Stimulated activated CD8-positive, alpha-beta memory T cell treated with anti-CD3 and anti-CD28 coated beads, Interleukin-15, amount 100 ng/mL, for 4 hours (primary cell): ENCODE data around the gene MATN1.

Experiments
- DNase-seq, 2 donors: peaks; one replicate each; pipeline ENCODE4 v3.0.0-alpha.2; 2020; ENCODE audit warnings: low read depth in 2 of 2

Gene MATN1

DNA sequence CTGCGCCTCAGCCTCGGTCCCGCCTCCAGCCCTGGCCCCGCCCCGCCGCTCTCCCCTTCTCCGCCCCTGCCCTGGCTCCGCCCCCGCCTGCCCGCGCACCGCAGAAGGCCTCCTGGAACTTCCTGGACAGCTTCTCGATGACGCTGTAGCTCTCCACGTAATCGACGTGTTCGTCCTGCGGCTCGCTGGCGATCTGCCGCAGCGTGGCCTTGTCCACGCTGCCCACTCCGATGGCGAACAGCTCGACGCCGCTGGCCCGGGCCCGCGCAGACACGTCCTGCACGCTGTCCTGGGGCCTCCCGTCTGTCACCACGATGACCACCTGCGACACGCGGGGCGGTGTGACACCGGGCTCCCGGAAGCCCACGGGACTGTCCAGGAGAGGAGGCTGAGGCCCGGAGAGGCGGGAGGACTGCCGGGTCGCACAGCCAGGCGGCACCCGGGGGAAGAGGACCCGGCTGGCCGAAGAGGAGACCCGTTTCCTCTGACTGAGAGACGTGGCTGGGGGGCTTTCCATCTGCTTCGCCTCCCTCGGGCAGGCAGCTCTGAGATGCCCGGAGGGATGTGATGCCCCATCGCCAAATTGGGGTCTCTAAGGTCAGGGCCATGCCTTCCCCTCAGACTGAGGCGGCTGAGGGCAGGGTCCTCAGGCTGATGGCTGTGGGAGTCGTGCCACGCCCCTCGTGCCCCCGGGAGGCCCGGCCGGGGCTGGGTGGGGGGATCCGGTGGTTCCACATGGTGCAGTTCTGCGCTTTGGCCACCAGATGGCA lies 4.6 kb downstream of the MATN1 start:
- peak; percentile 71 to 75 for DNase-seq

DNA sequence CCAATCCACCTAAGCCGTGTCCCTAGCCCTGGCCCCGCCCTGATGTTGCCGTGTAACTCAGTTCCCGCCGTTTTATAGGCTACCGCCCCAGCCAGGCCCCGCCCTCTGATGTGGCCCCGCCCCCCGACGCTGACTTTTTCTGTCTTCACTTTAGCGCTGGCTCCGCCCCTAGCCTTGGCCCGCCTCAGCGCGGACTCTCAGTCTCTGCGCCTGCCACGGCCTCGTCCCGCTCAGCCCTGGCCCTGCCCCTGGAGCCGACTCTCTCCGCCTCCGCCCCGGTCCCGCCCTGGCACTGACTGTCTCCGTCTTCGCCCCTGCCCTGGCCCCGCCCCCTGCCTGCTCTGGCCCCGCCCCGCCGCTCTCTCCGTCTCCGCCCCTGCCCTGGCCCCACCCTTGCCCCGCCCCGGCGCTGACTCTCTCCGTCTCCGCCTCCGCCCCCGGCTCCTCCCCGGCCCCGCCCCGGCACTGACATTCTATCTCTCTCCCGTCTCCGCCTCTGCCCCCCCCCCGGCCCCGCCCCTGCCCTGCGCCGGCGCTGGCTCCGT lies 5.2 kb downstream of the MATN1 start:
- peak; percentile 99 for DNase-seq

DNA sequence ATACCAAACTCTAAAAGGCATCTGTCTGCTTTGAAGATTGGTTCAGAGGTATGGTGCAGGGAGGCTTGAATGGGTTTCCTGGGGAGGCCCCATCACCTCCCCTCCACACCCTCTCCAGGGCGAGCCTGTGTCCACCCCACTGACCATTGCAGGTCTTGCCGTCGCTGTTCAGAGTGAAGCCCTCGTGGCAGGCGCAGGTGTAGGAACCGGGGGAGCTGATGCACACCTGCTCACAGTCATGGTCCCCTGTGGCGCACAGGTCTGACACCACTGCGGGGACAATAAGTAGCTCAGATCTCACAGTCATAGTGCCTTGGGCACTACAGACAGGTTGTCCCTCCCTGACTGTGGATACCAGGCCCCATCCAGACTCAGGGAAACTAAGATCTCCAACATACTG lies 6.7 kb downstream of the MATN1 start:
- no peak for DNase-seq

DNA sequence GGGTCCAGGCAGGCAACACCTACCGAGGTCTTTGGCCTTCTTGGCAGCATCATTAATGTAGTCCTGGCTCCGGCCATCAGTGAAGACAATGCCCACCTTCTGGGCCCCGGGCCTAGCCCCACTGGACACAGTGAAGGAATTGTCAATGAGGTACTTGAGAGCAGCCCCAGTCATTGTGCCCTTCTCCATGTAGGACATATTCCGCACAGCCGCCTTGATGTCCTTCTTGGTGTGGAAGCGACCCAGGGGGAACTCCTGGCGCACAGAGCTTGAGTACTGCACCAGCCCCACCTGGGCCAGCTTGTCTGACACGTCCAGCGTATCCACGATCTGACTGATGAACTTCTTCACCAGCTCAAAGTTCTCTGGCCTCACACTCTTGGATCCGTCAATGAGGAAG lies 7.5 kb downstream of the MATN1 start:
- DNase-seq: no peak

DNA sequence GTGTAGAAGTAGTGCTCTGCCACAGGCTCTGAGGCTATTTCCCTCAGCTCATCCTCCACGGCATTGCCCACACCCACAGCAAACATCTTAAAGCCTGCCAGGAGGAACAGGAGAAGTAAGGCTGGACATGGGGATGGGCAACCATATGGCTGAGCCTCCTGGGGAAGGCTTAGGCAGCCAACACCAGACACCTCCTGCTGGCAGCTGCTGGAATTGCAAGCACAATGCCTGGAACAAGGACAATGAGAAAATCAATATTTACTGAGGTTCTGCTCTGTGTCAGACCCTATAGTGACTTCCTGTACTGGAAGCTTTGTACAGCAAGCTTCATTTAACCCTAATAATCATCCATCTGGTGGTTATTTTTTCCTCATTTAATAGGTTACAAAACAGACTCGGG lies 8.2 kb downstream of the MATN1 start:
- no peak for DNase-seq

DNA sequence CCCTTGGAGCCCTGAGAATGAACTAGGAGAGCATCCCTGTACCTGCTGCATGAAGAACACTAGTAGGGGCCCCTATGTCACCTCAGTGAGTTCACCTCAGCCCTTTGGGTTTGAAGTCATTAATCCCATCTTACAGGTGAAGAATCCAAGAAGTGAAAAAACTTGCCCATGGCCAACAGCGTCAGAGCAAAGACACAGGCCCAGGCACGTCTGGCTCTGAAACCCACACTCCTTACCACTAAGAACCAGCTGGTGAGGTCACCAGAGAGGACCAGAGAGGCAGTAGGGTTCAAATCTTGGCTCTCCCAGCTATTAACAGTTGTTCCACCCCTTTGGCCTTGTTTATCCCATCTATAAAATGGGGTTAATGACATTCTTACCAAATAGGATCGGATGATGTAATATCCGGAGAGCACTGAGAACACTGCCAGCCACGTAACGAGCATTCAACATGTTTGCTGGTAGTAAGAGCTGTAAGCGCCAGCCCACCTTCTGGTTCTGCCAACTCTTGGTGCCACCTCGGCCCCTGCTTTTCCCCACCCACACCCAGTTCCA lies 8.8 kb downstream of the MATN1 start:
- no peak for DNase-seq

DNA sequence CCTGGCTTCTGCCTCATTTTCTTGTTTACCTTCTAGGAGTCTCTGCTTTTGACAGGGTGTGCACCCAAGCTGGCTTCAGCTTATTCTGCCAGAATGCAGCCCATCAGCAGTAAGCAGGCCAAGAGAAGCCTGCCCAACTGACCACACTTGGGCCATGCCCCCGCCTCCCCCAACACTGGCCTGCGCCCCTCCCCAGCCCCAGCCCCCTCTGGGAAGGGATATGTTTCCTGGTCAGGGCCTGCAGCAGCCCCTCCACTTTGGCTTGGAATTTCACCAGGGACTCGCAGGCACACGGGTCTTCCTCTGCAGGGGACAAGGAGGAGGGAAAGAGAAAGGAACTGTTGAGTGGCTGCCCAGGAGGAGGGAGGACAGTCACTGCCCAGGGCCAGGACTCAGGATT lies 9.4 kb downstream of the MATN1 start:
- DNase-seq: no peak

DNA sequence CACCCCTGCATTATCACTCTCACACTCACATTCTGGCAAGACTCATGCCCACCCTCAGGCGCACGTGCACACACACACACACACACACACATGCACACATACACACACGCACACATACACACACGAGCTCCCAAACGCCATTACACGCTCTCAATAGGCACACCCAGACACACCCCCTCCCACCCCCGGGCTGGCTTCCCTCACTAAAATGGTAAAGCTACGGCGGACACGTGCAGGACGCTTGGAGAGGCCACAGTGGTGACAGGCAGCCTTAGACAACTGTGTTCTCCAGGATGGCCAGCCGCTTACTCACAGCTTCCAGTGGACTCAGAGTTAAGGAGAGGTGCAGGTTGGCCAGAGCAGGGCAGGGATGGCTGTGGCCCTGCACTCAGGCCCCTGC lies 10.1 kb downstream of the MATN1 start:
- DNase-seq: no peak

DNA sequence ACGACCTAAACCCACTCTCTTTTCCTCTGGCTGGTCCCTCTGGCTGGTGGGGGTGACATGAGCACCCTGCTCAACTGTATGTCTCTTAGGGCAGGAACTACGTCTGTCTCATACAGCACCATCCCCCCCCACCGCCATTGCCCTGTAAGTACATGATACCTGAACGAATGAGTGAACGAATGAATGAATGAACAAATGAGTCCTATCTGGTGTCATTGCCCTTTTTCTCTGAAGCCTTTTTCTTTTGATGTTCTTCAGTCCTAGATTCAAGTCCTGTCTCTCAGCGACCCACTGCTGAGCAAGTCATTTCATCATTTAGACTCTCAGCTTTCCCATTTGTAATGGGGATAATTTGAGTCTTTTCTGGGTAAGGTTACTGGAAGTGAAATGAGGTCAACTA lies 10.8 kb downstream of the MATN1 start:
- no peak for DNase-seq

DNA sequence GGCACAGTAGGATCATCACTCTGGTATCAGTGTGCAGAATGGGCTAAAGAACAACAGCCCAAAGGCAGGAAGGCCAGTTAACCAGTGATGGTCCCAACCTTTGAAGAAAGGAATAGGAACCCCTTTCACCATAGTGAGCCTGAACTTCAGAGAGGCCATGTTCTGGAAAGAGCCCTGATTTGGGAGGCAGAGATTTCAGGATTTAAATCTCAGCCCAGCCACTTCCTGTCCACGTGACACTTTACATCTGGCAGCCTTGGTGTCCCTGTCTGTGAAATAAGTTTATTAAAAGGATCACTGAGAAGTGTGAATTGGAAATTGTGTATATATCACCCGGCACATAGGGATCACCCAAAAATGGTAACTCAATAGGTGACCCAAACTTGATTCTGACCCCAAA lies 13.0 kb downstream of the MATN1 start:
- DNase-seq: no peak

DNA sequence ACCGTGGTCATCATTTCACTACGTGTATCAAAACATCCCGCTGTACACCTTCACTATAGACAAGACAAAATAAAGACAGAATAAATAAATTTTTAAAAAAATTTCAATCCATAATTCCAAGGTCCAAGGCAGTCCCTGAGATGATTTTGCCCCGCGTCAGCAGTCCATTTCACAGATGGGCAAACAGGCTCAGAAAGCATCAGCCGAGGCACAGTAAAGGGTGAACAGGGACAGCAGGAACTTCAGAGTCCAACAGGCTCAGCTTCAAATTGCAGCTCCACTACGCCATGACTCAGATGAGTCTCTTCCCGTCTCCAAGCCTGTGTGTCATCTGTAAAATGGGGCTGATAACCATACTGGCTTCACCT lies 15.0 kb downstream of the MATN1 start:
- no peak for DNase-seq

DNA sequence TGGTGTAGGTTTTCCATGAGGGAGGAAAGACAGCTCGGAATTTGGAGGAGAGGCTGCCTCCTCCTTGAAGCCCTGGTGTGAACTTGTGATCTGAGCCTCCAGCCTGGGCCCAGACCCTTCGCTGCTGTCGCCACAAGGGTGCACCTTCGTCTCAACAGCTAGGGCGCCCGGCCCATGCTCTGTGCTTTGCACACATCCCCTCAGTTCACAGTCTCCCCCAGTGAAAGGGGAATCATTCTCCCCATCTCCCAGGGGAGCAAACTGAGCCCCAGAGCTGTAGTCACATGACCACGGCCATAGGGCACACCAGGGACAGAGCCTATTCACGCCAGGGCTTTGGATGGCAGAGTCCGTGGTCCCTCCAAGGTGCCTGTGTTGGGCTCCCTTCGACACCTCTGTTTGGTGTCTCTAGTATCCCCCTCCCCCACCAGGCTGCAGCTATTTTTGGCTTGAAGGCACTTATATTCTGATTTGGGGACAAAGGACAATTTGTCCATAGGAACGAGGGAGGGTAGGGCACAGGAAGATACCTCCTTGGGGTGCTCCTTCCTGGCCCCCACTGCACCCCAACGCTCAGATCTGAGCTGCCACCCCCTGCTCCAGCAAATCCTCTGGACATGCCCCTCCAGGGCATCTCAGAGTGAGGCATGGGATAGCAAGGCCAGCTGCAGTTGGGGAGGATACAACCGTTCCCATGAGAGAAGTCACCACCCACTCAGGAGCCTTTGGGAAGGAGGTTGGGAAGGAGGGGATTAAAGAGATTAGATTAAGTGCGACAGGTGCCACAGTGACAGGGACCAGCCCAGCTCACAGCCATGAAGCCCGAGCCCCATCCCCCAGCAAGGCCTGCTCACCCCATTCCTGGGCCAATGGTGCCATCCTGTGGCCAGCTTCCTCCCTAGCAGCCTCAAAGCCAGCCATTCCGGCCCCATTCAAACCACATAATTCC lies 15.7 kb downstream of the MATN1 start:
- DNase-seq: no peak

DNA sequence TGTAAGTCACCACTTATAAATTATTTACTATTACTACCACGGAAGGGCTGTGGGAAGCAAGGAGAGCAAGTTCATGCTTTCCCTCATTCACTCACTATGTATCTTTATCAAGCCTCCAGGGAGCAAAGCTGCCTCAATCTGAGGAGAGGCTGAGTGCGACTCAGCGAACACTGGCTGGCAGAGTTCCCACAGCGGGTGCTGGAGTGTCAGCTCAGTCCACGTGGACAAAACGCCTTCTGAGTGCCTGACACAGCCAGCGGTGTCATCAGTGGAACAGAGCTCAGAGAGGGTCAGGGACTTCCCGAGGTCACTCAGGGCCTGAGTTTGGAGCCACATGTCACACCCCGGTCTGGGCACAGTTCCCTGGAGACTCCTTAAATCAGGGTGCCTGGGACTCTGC lies 16.9 kb downstream of the MATN1 start:
- DNase-seq: no peak

DNA sequence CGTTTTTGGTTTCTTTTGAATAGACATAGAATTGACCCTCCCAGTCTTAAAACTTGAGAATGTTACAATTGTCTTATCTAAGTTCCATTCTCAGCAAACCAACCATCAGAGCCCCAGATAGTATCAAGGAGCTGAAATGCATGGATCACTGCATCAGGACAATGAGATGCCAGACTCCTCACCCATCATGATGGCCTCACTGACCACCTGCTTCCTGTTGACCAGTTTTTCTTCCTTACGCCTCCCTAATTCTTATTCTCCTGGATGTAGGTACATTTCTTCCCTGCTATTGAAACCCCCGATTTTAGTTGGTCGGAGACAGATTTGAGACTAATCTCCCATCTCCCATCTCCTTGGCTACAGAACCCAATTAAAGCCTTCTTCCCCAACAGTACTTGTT lies 17.7 kb downstream of the MATN1 start:
- DNase-seq: no peak

DNA sequence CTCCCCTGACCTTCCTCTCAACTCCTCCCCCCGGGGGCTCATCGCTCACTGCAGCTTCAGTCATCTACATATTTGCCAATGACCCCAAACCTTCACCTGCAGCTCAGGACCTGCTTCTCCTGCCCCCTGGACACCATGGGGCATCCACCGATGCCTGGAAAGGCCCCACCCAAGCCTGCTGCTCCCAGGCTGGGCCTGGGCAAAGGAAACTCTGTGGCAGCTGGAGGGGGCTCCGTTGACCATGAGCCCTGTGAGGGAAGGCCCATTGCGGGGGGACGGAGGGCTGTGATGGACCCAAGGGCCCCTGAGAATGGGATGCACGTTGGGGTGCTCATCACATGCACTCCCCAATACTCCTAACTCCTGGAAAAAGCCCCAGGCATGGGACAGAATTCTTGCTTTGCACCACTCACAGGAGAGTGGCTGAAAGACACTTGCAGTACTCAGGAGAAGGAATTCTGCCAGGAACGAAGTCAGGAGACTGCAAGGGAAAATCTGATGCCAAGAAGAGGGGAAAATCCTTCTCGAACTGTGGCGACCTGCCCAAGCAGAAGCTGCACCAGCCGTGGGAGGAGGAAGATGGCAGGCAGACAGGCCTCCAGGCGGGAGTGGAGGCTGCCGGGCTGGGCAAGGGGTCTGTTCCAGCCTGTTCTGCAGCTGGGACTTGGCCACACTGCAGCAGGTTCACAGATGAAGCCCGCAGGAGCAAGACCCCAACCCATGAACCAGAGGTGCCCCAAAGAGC lies 18.4 kb downstream of the MATN1 start:
- no peak for DNase-seq

DNA sequence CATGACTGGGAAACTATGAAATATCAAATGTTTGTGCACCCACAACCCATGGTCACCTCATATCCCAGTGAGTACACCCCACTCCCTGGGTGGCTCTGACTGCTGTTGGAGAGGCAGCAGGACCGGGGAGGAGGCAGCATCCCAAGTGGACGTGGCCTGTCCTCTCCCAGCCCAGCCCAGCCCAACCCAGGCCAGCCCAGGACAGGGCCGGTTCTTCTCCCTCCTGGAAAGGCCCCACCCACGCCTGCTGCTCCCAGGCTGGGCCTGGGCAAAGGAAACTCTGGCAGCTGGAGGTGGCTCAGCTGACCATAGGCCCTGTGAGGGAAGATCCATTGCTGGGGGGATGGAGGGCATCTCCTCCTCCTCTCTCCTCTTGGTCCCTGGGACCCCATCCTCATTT lies 19.1 kb downstream of the MATN1 start:
- DNase-seq: no peak

DNA sequence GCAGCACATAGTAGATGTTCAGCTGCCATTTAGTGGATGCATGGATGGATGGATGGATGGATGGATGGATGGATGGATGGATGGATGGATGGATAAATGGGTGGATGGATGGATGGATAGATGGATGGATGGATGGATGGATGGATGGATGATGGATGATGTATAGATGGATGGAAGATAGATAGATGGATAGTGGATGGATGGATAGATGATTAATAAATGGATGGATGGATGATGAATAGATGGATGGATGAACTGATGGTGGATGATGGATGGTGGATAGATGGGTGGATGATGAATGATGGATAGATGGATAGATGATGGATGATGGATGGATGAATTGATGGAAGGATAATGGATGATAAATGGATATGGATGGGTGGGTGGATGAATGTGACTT lies 20.6 kb downstream of the MATN1 start:
- no peak for DNase-seq

DNA sequence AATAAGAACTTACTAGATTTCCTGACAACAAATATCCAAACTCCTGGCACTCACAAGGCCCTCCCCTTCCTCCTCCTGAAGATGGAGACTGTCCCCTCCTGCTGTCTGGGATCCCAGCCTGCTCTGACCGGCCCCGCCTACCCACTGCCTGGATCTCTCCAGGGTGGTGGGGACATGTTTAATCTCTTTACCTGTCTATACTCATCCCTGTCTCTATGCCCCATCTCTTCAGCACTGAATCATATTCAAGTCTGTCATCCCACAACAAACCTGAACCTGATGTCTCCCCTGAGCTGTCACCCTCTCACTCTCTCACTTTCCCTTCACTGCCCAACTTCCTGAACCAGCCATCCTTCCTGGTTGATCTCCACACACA lies 22.1 kb downstream of the MATN1 start:
- DNase-seq: no peak

DNA sequence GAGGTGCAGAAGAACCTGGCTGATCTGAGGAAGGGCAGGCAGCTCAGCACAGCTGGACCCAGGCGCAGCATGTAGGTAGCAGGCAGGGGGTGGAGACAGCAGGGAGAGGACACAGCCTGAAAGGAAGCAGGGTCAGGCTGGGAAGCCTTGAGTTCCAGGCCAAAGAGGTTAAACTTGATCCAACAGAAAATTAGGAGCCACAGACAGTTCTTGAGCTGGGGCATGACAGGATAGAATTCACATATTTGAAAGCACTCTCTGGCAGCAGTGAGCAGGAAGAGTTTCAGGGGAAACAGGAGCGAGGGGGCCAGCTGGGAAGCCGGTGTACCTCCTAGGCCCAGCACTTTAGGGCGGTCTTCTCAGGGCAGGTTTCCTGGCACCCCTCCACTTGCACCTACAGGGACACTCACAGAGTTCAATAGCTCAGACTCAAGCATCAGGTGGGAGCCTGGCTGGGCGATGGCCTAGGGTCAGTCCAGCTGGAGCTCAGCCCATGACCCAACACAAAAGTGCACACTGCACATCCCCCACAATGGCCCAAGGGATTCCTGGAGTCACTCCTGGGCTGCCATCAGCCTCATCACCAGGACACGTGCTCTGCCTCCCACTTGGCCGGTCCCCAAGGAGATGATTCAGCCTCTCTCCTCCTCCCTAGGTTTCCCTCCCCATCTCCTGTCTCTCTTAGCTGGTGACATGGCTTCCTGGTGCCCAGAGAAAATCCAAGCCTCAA lies 22.7 kb downstream of the MATN1 start:
- no peak for DNase-seq

DNA sequence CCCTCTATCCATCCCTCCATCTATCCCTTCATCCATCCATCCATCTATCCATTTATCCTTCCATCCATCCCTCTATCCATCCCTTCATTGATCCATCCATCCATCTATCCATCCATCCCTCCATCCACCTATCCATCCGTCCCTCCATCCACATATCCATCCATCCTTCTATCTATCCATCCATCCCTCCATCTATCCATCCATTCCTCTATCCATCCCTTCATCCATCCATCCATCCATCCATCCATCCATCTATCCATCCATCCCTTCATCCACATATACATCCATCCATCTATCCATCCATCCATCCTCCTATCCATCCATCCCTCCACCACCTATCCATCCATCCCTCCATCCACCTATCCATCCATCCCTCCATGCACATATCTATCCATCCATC lies 23.6 kb downstream of the MATN1 start:
- DNase-seq: no peak

DNA sequence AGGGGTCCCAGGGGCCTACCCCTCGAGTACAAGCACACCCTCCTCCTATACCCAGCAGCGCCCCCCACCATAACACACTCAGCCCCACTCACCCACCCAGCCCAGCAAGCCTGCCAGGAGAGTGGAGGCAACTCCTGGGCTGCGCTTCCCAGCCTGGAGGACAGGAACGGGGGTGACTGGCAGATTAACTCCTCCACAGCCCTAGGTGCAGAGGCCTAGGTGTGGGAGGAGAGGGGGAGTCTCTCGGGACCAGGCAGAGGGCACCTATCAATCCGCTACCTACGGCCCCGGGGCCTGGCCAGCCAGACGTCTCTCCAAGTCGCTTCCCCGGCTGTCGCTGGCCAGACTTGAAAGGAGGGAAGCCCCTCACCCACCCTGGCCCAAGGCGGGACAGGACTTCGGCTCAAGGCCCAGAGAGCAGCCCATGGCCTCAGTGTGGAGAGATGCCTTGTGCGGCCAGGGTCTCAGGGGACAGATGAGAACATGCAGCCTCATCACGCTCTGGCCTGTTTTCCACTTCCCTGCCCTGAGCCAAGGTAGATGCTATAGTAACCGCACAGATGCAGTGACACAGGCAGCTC lies 24.9 kb downstream of the MATN1 start:
- no peak for DNase-seq
